ENCODE results near the gene ZBTB5.
"Not testable (repeated sequence)": the region's sequence is repeated elsewhere in the genome, so short reads cannot be mapped to it uniquely, and the experiment has no call there.

Gene ZBTB5

DNA sequence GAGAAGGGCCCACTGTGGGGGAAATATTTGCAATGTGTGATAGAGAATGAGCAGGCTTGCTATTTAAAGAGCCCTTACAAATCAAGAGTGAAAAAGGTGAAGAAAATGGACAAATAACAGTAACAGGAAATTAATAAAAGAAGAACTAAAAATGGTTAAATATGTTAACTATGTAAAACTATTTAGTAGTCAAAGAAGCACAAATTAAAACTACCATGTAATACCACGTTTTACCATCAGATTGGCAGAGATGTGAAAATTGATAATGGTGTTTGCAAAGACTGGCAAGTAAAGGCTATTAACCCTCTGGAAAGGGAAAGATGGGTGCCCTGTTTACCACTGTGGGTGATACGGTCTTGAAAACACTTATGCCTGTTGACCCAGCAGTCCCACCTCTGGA is 65.9 kb downstream of the ZBTB5 start:
- no peak for DNase-seq

DNA sequence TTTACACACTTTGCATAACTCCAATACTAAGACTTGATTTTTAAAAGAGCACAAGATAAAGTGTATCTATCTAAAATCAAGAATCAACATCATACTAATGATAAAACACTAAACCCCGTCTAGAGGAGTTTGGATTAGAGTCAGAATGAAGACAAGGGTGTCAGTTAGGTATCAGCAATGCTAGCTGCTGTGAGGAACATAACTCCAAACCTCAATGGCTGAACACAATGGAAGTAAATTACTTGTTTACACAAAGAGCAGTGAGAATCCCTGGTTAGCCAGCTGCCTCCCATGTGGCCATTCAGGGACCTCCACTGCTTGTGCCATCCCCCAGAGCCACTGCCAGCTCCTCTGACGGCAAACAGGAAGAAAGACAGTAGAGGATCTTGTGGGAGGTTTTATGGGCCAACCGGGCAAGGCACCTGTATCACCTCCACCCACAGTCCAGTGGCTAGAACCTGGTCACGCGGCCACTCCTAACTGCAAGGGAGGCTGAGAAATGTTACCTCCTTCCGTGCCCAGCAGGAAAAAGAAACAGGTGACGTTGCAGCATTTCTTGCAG is 66.7 kb downstream of the ZBTB5 start:
- no peak for DNase-seq

DNA sequence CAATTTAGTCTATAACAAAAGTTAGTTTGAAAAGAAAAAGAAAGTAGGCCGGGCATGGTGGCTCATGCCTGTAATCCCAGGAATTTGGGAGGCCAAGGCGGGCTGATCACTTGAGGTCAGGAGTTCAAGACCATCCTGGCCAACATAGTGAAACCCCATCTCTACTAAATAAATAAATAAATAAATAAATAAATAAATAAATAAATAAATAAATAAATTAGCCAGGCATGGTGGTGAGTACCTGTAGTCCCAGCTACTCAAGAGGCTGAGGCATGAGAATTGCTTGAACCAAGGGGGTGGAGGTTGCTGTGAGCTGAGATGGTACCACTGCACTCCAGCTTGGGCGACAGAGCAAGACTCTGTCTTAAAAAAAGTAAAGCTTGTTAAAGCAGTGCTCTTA is 67.3 kb downstream of the ZBTB5 start:
- not testable (repeated sequence) for DNase-seq

DNA sequence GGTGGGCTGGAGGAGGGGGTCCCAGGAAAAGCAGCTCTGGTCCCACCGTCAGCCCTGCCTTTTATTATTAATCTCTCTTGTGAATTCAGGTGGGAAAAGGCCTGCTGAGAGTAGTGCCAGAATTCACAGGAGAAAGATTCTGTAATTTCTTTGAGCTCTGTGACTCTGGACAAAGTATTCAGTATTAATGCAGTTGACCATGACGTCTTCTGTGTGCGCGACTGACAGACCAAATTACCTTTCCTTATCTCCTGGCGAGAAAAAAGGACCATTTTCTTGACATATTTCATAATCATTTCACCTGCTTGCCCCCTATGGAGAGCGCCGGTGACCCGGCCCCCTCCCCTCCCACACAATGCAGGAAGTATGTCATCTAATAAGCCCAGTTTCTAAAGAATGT is 69.6 kb downstream of the ZBTB5 start:
- no peak for DNase-seq

DNA sequence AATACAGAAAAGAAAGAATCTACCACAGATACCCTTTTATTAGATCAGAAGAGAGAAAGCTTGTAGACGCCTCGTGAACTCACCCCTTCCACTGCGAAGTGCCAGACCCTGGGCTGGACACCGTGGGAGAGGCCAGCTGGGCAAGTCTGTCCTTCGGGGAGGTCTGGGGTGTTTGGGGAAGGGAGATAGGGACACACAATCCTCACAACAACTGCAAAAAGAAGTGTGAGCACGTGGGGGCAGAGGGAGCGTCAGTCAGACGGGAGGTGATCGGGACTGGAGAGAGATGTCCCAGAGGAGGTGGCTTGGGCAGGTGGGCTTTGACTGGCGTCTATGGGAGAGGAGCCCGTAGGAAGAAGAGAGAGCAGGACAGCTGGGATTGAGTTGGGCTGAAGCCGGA is 70.0 kb downstream of the ZBTB5 start:
- no peak for DNase-seq

DNA sequence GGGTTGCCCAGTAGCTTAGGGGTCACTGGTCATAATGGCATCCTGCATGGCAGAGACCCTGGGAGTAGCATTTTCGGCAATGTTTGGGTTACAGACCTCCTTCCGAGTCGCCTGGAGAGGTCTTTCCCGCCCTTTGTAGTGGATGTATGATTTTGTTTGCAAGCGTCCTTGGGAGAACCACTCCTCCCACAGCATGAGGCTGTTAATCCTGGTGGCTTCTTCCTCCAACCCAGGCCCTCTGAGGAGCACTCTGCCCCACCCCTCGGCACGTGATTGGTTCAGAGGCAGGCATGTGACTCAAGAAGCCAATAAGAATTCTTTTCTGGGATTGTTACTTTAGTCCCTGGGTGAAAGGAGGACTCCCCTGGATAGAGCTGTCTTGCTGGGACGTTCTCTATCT is 73.0 kb downstream of the ZBTB5 start:
- DNase-seq = no peak

DNA sequence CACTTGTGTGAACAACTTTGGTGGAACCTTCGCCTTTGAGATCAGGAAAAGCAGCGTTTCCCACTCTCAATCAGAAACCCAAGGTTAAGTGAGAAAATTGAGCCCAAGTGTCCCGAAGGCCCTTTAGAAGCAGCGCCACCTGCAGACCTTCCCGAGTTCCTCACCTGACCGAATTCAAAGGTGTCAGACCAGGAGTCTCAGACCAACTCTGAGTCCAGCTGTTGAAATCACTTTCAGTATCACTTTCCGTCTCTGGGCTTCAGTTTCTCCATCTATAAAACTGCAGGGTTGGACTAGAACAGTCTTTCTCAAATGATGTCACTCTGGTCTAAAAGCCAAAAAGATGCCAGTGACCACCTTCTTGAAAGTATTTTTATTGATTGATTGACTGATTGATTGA is 74.5 kb downstream of the ZBTB5 start:
- no peak for DNase-seq
